Endothelial cell of hepatic sinusoid (primary cell): ENCODE measurements around the gene RBMS1.
"Not testable (repeated sequence)": the region's sequence is repeated elsewhere in the genome, so short reads cannot be mapped to it uniquely, and the experiment has no call there.

Experiments
- in situ Hi-C: cut with HindIII; loops from 2 replicates; pipeline ENCODE4 v1.10.0; 2017; ENCODE audit warnings: low sequenced_read_pairs

Gene RBMS1

GRCh38 chr2:160371251-160372009, 122.2 kb downstream of the RBMS1 start:
- in situ Hi-C loops = loop anchor here (10.0 kb wide), 1 partner anchor 593 kb away; no protein-coding TSS in a partner anchor

GRCh38 chr2:160368988-160369930, 124.3 kb downstream of the RBMS1 start:
- in situ Hi-C loops = no loop called here

GRCh38 chr2:160367887-160368286, 125.7 kb downstream of the RBMS1 start:
- in situ Hi-C loops = no loop called here

GRCh38 chr2:160367139-160367538, 126.5 kb downstream of the RBMS1 start:
- in situ Hi-C loops = not testable (repeated sequence)

GRCh38 chr2:160366474-160366873, 127.1 kb downstream of the RBMS1 start:
- in situ Hi-C loops = no loop called here

- in situ Hi-C loops = no loop called here
These were observed 127.8 kb downstream of the RBMS1 start for GRCh38 chr2:160365716-160366367.

GRCh38 chr2:160364364-160364763, 129.2 kb downstream of the RBMS1 start:
- in situ Hi-C loops = no loop called here

GRCh38 chr2:160363961-160364360, 129.6 kb downstream of the RBMS1 start:
- in situ Hi-C loops = no loop called here

GRCh38 chr2:160363055-160363454, 130.6 kb downstream of the RBMS1 start:
- in situ Hi-C loops = no loop called here

- in situ Hi-C loops = no loop called here
These were observed 131.1 kb downstream of the RBMS1 start for GRCh38 chr2:160362541-160362940.

- in situ Hi-C loops = no loop called here
These were observed 131.6 kb downstream of the RBMS1 start for GRCh38 chr2:160362018-160362417.

GRCh38 chr2:160360089-160360757, 133.4 kb downstream of the RBMS1 start:
- in situ Hi-C loops = no loop called here

- in situ Hi-C loops = no loop called here
These were observed 135.6 kb downstream of the RBMS1 start for GRCh38 chr2:160358046-160358445.

- in situ Hi-C loops = no loop called here
These were observed 137.1 kb downstream of the RBMS1 start for GRCh38 chr2:160356485-160356884.

GRCh38 chr2:160355080-160355479, 138.5 kb downstream of the RBMS1 start:
- in situ Hi-C loops = no loop called here

- in situ Hi-C loops = no loop called here
These were observed 138.9 kb downstream of the RBMS1 start for GRCh38 chr2:160354677-160355076.

GRCh38 chr2:160353813-160354212, 139.8 kb downstream of the RBMS1 start:
- in situ Hi-C loops = no loop called here

GRCh38 chr2:160353166-160353565, 140.4 kb downstream of the RBMS1 start:
- in situ Hi-C loops = no loop called here

GRCh38 chr2:160352500-160352899, 141.1 kb downstream of the RBMS1 start:
- in situ Hi-C loops = no loop called here

- in situ Hi-C loops = no loop called here
These were observed 141.7 kb downstream of the RBMS1 start for GRCh38 chr2:160351956-160352355.

GRCh38 chr2:160349306-160349705, 144.3 kb downstream of the RBMS1 start:
- in situ Hi-C loops = no loop called here
